ENCODE results near the gene MKNK1. TPM values are rescaled to one million over a fixed set of nuclear protein-coding genes. Genes with fewer than 3 reads are reported as not detected.

The MKNK1 gene
- polyA plus RNA-seq, 1 donor, result 40.9 TPM

GRCh38 chr1:46621930-46622329 lies 17.9 kb upstream of the MKNK1 start:
- DNase-seq, result no peak
- Histone ChIP-seq H3K27ac (ENCODE audit: low read length) (no peak overlapping the region), H3K27me3 (ENCODE audit: control insufficient read depth, insufficient read depth, low read length) (no peaks in the 10 kb centered on the region), H3K9me3 (ENCODE audit: control insufficient read depth, low read depth, low read length) (no peaks in the 10 kb centered on the region), H3K4me1 (ENCODE audit: control insufficient read depth, insufficient read depth, low read length) (peaks cover 18% of the 10 kb centered on the region), H3K4me3 (ENCODE audit: low read length) (no peak overlapping the region), H3K36me3 (ENCODE audit: control insufficient read depth, insufficient read depth, low read length) (no peaks in the 10 kb centered on the region)
- WGBS (ENCODE audit: insufficient coverage, low lambda C conversion rate), result no CpG with 5 or more reads among the region's 7 CpGs

GRCh38 chr1:46619656-46620258 lies 15.7 kb upstream of the MKNK1 start:
- peaks cover 27% of the 10 kb centered on the region for H3K4me1 ChIP-seq (ENCODE audit: control insufficient read depth, insufficient read depth, low read length)
- WGBS (ENCODE audit: insufficient coverage, low lambda C conversion rate), result no CpG with 5 or more reads among the region's 5 CpGs
- no peak overlapping the region for H3K4me3 ChIP-seq (ENCODE audit: low read length)
- H3K9me3 ChIP-seq (ENCODE audit: control insufficient read depth, low read depth, low read length), result no peaks in the 10 kb centered on the region
- no peaks in the 10 kb centered on the region for H3K27me3 ChIP-seq (ENCODE audit: control insufficient read depth, insufficient read depth, low read length)
- DNase-seq, result no peak
- no peak overlapping the region for H3K27ac ChIP-seq (ENCODE audit: low read length)
- no peaks in the 10 kb centered on the region for H3K36me3 ChIP-seq (ENCODE audit: control insufficient read depth, insufficient read depth, low read length)

- H3K4me3 ChIP-seq (ENCODE audit: low read length), result no peak overlapping the region
- H3K4me1 ChIP-seq (ENCODE audit: control insufficient read depth, insufficient read depth, low read length), result peaks cover 22% of the 10 kb centered on the region
- H3K27me3 ChIP-seq (ENCODE audit: control insufficient read depth, insufficient read depth, low read length), result no peaks in the 10 kb centered on the region
- no peaks in the 10 kb centered on the region for H3K9me3 ChIP-seq (ENCODE audit: control insufficient read depth, low read depth, low read length)
- no peaks in the 10 kb centered on the region for H3K36me3 ChIP-seq (ENCODE audit: control insufficient read depth, insufficient read depth, low read length)
- 90% methylated on average over 2 of the region's 4 CpGs for WGBS (ENCODE audit: insufficient coverage, low lambda C conversion rate)
- no peak overlapping the region for H3K27ac ChIP-seq (ENCODE audit: low read length)
- DNase-seq, result no peak
These were observed 14.8 kb upstream of the MKNK1 start for GRCh38 chr1:46618754-46619415.

GRCh38 chr1:46617833-46618232 lies 13.8 kb upstream of the MKNK1 start:
- Histone ChIP-seq H3K27me3 (ENCODE audit: control insufficient read depth, insufficient read depth, low read length) (no peaks in the 10 kb centered on the region), H3K36me3 (ENCODE audit: control insufficient read depth, insufficient read depth, low read length) (peaks cover 4% of the 10 kb centered on the region), H3K4me1 (ENCODE audit: control insufficient read depth, insufficient read depth, low read length) (peaks cover 18% of the 10 kb centered on the region), H3K4me3 (ENCODE audit: low read length) (no peak overlapping the region), H3K9me3 (ENCODE audit: control insufficient read depth, low read depth, low read length) (peaks cover under 1% of the 10 kb centered on the region), H3K27ac (ENCODE audit: low read length) (no peak overlapping the region)
- WGBS (ENCODE audit: insufficient coverage, low lambda C conversion rate), result no CpG with 5 or more reads among the region's 3 CpGs
- no peak for DNase-seq

GRCh38 chr1:46617108-46617800 lies 13.2 kb upstream of the MKNK1 start:
- Histone ChIP-seq H3K36me3 (ENCODE audit: control insufficient read depth, insufficient read depth, low read length) (peaks cover 7% of the 10 kb centered on the region), H3K9me3 (ENCODE audit: control insufficient read depth, low read depth, low read length) (peaks cover 2% of the 10 kb centered on the region), H3K27me3 (ENCODE audit: control insufficient read depth, insufficient read depth, low read length) (no peaks in the 10 kb centered on the region), H3K27ac (ENCODE audit: low read length) (peak overlapping the region; percentile 31), H3K4me3 (ENCODE audit: low read length) (peak overlapping the region; percentile 93), H3K4me1 (ENCODE audit: control insufficient read depth, insufficient read depth, low read length) (peaks cover 18% of the 10 kb centered on the region)
- WGBS (ENCODE audit: insufficient coverage, low lambda C conversion rate), result no CpG with 5 or more reads among the region's 10 CpGs
- DNase-seq, result no peak

GRCh38 chr1:46616277-46617107 lies 12.4 kb upstream of the MKNK1 start, which contains the start of gene MOB3C:
Gene MOB3C (minus strand): TSS chr1:46616811. CDS start chr1:46613321, 3,490 bp downstream.
- no CpG with 5 or more reads among the region's 62 CpGs for WGBS (ENCODE audit: insufficient coverage, low lambda C conversion rate)

GRCh38 chr1:46615735-46616134 lies 11.7 kb upstream of the MKNK1 start:
- Histone ChIP-seq H3K27ac (ENCODE audit: low read length) (peak overlapping the region; percentile 56), H3K4me1 (ENCODE audit: control insufficient read depth, insufficient read depth, low read length) (peaks cover 11% of the 10 kb centered on the region)
- WGBS (ENCODE audit: insufficient coverage, low lambda C conversion rate), result no CpG with 5 or more reads among the region's 3 CpGs

More at GRCh38 chr1:46616277-46617107, 12.4 kb upstream of the MKNK1 start, which contains the start of gene MOB3C:
- peak; percentile 73 to 86 for DNase-seq
- Histone ChIP-seq H3K4me1 (ENCODE audit: control insufficient read depth, insufficient read depth, low read length) (peaks cover 11% of the 10 kb centered on the region), H3K36me3 (ENCODE audit: control insufficient read depth, insufficient read depth, low read length) (peaks cover 15% of the 10 kb centered on the region), H3K27ac (ENCODE audit: low read length) (peak within 1 kb of the TSS; percentile 56), H3K4me3 (ENCODE audit: low read length) (peak within 1 kb of the TSS; percentile 93), H3K27me3 (ENCODE audit: control insufficient read depth, insufficient read depth, low read length) (no peaks in the 10 kb centered on the region), H3K9me3 (ENCODE audit: control insufficient read depth, low read depth, low read length) (peaks cover 2% of the 10 kb centered on the region)

GRCh38 chr1:46615088-46615487 lies 11.0 kb upstream of the MKNK1 start:
- Histone ChIP-seq H3K4me1 (ENCODE audit: control insufficient read depth, insufficient read depth, low read length) (peaks cover 11% of the 10 kb centered on the region), H3K4me3 (ENCODE audit: low read length) (no peak overlapping the region), H3K9me3 (ENCODE audit: control insufficient read depth, low read depth, low read length) (peaks cover 2% of the 10 kb centered on the region), H3K27ac (ENCODE audit: low read length) (no peak overlapping the region), H3K27me3 (ENCODE audit: control insufficient read depth, insufficient read depth, low read length) (no peaks in the 10 kb centered on the region), H3K36me3 (ENCODE audit: control insufficient read depth, insufficient read depth, low read length) (peaks cover 19% of the 10 kb centered on the region)
- no CpG with 5 or more reads among the region's 2 CpGs for WGBS (ENCODE audit: insufficient coverage, low lambda C conversion rate)
- no peak for DNase-seq

More at GRCh38 chr1:46615735-46616134, 11.7 kb upstream of the MKNK1 start:
- no peaks in the 10 kb centered on the region for H3K27me3 ChIP-seq (ENCODE audit: control insufficient read depth, insufficient read depth, low read length)
- H3K9me3 ChIP-seq (ENCODE audit: control insufficient read depth, low read depth, low read length), result peaks cover 2% of the 10 kb centered on the region
- DNase-seq, result no peak
- H3K4me3 ChIP-seq (ENCODE audit: low read length), result peak overlapping the region; percentile 93
- H3K36me3 ChIP-seq (ENCODE audit: control insufficient read depth, insufficient read depth, low read length), result peaks cover 18% of the 10 kb centered on the region

- Histone ChIP-seq H3K27me3 (ENCODE audit: control insufficient read depth, insufficient read depth, low read length) (no peaks in the 10 kb centered on the region), H3K4me1 (ENCODE audit: control insufficient read depth, insufficient read depth, low read length) (peaks cover 11% of the 10 kb centered on the region), H3K36me3 (ENCODE audit: control insufficient read depth, insufficient read depth, low read length) (peaks cover 24% of the 10 kb centered on the region), H3K27ac (ENCODE audit: low read length) (no peak overlapping the region), H3K4me3 (ENCODE audit: low read length) (no peak overlapping the region), H3K9me3 (ENCODE audit: control insufficient read depth, low read depth, low read length) (peaks cover 2% of the 10 kb centered on the region)
- WGBS (ENCODE audit: insufficient coverage, low lambda C conversion rate), result no CpG with 5 or more reads among the region's 2 CpGs
- no peak for DNase-seq
These were observed 10.5 kb upstream of the MKNK1 start for GRCh38 chr1:46614604-46614984.
